Measurements from ENCODE around the gene MS4A10.

DNA sequence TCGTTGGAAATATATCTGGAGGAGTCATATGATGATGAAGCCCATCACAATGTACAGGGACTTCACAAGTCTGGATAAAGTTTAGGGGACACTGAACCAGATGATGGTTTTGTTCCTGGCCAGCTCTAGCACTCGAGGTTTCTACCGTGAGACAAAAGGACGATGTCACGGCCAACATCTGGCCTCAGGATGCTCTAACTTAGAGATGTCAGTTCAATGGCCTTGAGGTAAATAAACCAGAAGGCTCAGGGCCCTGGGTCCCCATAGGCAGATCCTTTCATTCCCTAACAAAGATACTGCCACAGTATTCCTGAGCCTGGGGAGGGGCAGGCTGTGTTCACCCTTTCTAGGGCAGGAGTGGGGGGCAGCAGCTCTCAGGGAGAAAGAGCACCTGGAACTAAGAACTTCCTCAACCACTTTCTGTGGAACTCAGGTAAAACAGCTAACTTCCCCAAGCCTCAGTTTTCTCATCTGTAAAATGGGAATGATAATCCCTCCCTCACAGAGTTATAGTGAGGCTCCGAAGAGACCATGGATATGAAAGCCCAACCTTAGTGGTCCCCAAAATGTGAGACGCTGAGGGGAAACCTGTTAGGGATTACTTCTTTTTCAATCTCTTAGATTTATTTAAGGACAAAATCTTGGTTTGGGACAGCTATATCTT is 18.3 kb downstream of the MS4A10 start:
- TF ChIP-seq, protein P1, sequence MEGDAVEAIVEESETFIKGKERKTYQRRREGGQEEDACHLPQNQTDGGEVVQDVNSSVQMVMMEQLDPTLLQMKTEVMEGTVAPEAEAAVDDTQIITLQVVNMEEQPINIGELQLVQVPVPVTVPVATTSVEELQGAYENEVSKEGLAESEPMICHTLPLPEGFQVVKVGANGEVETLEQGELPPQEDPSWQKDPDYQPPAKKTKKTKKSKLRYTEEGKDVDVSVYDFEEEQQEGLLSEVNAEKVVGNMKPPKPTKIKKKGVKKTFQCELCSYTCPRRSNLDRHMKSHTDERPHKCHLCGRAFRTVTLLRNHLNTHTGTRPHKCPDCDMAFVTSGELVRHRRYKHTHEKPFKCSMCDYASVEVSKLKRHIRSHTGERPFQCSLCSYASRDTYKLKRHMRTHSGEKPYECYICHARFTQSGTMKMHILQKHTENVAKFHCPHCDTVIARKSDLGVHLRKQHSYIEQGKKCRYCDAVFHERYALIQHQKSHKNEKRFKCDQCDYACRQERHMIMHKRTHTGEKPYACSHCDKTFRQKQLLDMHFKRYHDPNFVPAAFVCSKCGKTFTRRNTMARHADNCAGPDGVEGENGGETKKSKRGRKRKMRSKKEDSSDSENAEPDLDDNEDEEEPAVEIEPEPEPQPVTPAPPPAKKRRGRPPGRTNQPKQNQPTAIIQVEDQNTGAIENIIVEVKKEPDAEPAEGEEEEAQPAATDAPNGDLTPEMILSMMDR (IDR thresholded peaks at IDR 0.05; ENCODE audit: poor library complexity, severe bottlenecking): no peak
- no peak for TF ChIP-seq POLR2AphosphoS5 (IDR thresholded peaks at IDR 0.05)
- no peak for TF ChIP-seq SMC3 (conservative IDR thresholded peaks at IDR 0.05; ENCODE audit: poor library complexity)
- TF ChIP-seq, protein P2, sequence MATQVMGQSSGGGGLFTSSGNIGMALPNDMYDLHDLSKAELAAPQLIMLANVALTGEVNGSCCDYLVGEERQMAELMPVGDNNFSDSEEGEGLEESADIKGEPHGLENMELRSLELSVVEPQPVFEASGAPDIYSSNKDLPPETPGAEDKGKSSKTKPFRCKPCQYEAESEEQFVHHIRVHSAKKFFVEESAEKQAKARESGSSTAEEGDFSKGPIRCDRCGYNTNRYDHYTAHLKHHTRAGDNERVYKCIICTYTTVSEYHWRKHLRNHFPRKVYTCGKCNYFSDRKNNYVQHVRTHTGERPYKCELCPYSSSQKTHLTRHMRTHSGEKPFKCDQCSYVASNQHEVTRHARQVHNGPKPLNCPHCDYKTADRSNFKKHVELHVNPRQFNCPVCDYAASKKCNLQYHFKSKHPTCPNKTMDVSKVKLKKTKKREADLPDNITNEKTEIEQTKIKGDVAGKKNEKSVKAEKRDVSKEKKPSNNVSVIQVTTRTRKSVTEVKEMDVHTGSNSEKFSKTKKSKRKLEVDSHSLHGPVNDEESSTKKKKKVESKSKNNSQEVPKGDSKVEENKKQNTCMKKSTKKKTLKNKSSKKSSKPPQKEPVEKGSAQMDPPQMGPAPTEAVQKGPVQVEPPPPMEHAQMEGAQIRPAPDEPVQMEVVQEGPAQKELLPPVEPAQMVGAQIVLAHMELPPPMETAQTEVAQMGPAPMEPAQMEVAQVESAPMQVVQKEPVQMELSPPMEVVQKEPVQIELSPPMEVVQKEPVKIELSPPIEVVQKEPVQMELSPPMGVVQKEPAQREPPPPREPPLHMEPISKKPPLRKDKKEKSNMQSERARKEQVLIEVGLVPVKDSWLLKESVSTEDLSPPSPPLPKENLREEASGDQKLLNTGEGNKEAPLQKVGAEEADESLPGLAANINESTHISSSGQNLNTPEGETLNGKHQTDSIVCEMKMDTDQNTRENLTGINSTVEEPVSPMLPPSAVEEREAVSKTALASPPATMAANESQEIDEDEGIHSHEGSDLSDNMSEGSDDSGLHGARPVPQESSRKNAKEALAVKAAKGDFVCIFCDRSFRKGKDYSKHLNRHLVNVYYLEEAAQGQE (IDR thresholded peaks at IDR 0.05; ENCODE audit: borderline replicate concordance): no peak
- no peak for TF ChIP-seq EZH2 (IDR thresholded peaks at IDR 0.05; ENCODE audit: borderline replicate concordance, insufficient read depth, low read length, poor library complexity, severe bottlenecking)
- no peak for TF ChIP-seq EP300 (conservative IDR thresholded peaks at IDR 0.05; ENCODE audit: poor library complexity, severe bottlenecking)
- no peak for TF ChIP-seq RAD21 (conservative IDR thresholded peaks at IDR 0.05)

Data from neural cell (in vitro differentiated cells).